Renal pelvis (tissue), 4 donors: ENCODE data around the gene FBXO42. TPM values are rescaled to one million over a fixed set of nuclear protein-coding genes. Genes with fewer than 3 reads are reported as not detected.
"Not testable (repeated sequence)": the region's sequence is repeated elsewhere in the genome, so short reads cannot be mapped to it uniquely, and the experiment has no call there.

Experiments
- DNase-seq: peaks from one replicate; pipeline ENCODE4 v3.0.0-alpha.2; 2013
- polyA plus RNA-seq, 3 donors: library from polyadenylated mRNA; unstranded; fragments of 120-200 nt; gene quantifications; one replicate each; pipeline ENCODE4 v1.2.1, GENCODE V29; 2013; ENCODE audit not compliant: insufficient read length in 3 of 3

Gene FBXO42
- polyA plus RNA-seq, 3 donors: 21.8 to 25.0 (median 23.9) TPM

DNA sequence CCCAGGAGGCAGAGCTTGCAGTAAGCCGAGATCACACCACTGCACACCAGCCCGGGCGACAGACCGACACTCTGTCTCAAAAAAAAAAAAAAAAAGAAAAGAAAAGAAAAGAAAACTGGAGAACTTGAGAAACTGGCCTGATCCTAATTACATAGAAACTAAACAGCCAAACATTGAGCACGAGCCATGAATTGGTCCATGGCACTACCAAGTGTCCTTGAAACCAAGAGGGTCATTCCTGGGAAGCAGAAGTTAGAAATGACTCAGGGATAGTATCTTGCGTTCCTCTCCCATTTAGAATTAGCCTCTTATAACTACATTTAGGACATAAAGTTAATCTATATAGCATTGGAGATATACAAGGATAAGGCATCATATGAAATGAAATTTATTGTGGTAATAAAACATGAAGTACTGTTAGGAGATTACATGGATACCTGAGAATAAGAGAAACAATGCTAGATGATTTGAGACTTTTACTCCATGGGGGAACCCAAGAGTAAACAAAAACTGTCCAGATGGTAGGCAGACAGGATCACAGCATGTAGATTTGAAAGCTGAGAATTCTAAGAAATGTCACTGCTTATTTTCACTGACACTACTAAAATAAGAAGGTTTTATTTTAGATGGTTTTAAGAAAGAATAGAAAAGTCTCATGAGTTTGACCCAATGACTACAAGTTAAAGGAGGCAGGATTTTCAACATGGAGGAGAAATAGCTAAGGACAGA is 75.8 kb downstream of the FBXO42 start:
- no peak for DNase-seq

DNA sequence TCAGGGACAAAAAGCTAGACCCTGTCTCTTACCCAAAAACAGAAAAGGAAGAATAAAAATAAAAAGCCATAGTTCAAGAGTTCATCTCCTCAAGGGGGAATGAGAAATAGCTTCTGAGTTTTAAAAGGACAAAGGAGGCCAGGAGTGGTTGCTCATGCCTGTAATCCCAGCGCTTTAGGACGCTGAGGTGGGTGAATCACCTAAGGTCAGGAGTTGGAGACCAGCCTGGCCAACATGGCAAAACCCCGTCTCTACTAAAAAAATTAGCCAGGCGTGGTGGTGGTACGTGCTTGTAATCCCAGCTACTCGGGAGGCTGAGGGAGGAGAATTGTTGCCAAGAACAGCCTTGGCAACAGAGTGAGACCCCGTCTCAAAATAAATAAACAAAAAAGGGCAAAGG is 76.7 kb downstream of the FBXO42 start:
- DNase-seq: no peak

DNA sequence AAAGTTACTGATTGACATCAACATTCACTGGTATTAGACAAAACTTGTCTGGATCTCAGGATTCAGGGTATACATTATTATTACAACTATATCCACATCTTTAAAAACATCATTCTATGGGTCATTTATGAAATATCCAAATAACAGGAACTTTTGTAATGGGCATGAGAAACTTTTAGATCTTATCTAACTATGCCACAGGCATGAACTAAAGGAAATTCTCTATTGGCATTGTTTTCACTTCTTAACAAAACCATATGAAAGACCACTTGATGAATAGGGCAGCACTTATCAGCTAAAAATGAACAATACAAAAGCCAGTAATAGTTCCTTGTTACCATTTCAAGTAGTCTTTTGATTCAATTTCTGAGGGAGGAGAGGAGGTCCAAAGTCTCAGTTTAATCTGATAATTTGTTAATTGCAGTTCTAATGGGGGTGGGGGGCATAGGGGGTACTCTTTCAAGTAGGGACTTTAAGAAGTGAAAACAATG is 84.5 kb downstream of the FBXO42 start:
- no peak for DNase-seq

DNA sequence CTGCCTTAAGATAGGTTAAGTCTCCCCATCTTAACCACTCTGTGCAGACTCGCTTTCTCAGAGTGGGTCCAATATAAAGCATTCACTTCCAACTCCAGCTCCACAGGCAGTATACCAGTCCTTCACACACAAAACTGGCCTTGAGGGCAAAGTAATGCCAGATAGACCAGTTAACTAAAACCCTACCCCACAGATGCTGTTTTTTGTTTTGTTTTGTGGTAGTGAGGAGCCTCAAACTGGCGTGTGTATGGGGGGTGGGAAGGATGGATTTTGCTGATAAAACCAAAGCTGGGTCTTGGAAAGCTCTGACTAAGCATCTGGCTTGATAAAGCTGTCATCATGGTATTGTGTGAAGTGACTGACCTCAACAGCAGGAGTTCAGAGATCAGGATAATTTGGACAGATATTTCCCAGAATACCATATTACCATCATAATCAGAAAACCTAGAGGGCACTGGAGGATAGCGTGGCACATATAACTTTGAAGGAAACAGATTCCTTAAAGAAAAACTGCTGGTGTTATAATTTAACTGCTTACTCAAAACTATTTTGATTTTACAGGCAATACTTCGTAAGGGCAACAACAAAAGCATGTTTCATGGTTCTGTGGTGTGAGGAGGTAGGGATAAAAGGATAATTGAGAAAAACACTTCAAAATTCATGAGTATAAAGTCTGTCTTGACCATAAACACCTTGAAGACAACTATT is 85.7 kb downstream of the FBXO42 start:
- no peak for DNase-seq

DNA sequence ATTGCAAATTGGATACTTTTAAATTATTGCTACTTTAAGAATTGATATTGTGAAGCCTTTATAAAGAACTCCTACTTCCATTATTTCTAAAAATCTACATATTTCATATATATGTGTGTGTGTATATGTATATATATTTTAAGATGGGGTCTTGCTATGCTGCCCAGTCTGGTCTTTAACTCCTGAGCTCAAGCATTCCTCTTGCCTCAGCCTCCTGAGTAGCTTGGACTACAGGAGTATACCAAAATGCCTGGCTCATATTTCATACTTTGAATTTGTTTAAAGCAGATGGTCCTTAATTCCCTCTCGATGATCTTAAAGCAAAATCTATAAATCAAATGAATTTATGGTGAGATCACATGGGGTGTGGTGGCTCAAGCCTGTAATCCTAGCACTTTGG is 90.2 kb downstream of the FBXO42 start:
- DNase-seq: no peak

DNA sequence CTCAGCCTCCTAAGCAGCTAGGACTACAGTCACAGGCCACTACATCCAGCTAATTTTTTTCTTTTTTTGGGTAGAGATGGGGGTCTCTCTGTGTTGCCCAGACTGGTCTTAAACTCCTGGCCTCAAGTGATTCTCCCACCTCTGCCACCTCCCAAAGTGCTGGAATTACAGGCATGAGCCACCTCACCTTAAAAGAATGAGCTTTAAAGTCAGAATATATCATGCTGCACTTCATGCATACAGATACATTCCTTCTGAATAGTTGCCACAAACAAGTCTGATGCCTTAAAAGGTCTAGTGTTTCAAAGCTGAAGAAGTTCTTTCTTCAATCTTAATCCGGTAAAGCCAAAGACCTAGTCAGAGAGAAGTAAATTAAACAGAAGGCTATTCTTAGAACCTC is 91.5 kb downstream of the FBXO42 start:
- DNase-seq: no peak

DNA sequence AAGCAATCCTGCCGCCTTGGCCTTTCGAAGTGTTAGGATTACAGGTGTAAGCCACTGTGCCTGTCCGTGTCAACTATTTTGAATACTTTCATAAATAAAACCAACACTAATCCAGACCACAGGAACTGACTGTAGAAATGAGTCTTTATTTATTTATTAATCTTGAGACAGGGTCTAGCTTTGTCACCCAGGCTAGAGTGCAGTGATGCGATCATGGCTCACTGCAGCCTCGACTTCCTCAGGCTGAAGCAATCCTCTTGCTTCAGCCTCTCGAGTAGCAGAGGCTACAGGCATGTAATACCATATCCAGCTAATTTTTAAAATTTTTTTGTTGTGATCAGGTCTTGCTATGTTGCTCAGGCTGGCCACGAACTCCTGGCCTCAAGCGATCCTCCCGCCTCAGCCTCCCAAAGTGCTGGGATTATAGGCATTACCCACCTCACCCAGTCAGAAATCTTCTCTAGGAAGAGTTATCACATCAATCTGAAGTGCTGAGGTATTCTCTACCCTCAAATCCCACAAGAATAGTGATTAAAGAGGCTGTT is 93.6 kb downstream of the FBXO42 start:
- no peak for DNase-seq

DNA sequence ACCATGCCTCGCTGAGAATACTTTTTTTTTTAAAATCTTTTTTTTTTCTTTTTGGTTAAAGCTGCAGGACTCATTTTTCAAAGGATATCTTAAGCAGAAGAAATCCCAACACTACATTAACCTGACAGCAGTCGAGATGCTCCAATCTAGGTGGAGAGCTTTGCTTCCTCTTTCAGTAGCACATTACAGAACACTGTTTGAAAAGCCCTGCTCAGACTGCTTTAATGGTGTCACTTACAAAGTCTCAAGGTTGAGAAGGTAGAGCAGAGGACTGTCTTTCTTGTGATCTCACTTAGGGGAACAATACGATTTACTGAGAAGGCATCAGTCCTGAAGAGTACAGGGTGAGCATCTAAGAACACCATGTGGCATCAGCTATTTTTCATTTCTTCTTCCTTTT is 94.3 kb downstream of the FBXO42 start:
- DNase-seq: no peak

DNA sequence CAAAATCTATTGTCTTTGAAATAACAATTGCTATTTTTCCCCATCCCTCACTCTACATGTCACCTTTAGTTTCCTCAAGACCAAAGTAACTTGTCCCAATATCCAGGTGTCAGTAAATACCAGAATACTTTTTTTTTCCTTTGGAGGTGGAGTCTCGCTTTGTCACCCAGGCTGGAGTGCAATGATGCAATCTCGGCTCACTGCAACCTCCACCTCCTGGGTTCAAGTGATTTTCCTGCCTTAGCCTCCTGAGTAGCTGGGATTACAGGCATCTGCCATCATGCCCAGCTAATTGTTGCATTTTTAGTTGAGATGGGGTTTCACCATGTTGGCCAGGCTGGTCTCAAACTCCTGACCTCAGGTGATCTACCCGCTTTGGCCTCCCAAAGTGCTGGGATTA is 94.7 kb downstream of the FBXO42 start:
- not testable (repeated sequence) for DNase-seq

DNA sequence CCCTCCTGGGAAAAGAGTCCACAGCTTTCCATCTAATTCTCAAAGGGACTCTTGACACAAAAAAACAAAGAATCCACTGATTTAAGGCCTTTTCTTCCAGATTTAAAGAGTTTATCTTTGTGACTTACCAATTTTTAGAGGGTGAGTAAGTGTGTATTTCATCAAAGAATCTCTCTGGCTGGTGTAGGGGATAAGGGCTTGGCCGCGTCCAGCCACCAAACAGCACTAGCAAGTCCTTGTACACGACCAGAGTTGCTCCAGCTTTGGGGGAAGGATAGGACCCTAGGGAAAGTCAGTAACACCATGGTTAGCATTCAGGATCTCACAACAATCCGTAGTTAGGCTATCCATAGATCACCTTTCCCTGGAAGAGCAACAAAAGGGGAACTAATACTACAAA is 95.8 kb downstream of the FBXO42 start:
- DNase-seq: no peak

DNA sequence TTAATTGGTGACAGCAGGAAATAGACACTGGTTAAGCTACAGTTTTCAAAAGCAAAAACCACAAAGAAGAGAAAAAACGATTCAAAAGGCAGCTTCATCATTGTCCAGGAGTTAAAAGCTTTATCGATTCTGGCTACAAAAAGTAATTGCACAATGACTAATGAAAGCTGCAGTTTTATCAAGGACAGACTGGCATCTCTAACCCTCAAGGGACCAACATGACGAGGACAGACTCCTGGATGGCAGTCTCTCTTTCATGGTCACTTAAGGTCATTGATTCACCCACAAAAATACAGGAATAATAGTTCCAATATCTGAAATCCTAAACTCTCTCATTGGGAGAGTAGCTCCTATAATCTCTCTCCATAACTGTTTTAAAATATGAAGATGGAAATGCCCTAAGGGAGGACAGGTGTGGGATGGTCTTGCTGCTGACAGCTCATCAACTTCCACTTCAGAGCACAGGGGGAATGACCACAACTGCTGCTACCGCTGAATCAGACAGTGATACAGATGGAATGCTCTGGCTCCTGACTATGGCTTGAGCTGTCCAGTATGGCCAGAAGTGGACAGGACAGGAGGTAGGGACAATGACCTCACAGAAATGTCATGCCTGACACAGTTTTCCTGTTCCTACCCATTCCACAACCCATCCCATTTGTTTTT is 97.9 kb downstream of the FBXO42 start:
- no peak for DNase-seq

DNA sequence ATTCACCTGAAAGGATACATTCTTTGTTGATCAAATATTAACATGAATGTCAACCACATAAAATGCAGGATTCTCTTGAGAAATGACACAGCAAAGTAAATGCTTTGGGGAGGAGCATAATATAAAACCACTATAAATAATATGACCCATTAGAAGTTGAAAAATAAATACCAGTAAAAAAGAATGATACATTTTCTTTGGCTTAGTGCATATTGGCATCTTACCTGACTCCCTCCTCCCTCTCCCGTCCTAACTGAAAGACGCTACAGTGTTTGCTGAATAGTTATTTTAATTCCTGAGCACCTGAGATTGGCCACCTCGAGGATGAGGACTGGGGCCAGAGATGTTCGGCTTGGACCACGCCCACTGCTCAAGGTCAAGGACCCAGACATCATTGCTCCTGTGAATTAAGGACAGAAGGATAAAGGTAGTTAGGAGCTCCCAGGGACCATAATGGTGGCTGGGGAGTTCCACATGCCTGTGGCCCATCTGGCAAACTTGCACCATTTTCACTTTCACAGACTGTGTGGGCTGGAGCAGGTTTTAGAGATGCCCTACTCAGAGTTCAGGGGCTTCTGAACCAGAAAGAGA is 98.9 kb downstream of the FBXO42 start:
- DNase-seq: no peak

DNA sequence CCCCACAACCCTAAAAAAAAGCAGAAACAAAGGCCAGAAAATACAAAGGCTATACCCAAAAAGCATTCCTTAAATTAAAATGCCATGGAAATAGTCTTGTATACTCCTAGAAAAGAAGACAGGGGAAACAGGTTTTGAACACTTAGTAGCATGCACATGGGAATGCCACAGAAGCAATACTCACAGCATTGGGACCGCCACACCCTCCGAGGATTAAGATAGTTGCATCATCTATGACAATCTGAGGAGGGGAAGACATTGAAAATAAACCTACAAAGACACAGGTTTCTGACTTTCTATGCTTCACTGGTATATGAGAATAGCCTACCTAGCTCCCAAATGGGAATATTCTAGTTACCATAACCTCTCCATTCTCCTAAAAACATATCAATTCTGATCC is 99.4 kb downstream of the FBXO42 start:
- DNase-seq: no peak

DNA sequence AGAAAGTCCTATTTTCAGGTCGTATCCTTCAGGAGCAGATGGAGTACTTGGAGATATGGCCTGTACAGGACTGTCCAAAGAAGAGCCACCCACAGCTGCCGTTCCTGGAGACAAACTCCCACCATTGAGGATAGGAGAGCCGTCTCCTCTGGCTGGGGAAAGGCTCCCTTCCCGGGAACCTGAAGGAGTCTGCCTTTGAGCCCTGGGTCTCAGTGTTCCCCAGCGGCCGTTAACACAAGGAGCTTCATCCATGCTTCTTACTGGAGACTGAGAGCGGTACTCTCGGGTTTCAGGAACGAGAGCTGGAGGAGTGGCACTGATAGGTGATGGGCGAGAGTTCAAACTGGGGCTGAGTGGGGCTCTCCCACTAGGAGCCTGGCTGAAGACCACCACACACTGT is 100.9 kb downstream of the FBXO42 start:
- no peak for DNase-seq

DNA sequence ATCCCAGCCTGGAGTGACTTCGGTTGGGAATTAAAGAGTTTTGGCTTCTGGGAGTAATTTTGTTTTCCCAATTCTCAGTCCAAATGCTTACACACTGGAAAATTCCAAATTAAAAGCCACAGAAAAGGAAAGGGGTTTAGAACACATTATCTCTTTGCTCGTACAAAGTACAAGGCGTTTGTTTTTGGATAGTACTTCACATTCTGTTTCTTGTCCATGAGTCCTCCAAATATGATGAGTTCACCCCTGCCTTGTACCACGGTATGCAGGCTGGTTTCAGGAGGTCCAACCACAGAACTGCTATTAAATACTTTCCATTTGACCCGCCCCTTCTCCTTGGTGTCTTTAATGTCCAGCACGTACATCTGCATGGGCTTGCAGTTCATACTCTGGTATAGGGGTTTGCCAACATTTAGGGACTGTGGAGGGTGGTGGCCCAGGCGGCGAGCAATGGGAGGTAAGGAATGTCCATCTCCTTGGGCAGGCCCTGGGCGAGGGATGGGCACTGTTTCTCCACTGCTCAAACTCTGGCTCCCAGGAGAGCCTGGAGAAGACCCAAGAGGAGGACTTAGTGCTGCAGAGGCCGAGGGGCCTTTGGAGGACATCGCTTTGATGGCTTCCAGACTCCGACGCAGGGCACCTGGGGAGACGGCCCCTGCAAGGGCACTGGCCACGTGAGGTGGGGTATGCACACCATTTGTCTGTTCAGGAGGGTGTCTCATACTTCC is 101.6 kb downstream of the FBXO42 start:
- DNase-seq: no peak

DNA sequence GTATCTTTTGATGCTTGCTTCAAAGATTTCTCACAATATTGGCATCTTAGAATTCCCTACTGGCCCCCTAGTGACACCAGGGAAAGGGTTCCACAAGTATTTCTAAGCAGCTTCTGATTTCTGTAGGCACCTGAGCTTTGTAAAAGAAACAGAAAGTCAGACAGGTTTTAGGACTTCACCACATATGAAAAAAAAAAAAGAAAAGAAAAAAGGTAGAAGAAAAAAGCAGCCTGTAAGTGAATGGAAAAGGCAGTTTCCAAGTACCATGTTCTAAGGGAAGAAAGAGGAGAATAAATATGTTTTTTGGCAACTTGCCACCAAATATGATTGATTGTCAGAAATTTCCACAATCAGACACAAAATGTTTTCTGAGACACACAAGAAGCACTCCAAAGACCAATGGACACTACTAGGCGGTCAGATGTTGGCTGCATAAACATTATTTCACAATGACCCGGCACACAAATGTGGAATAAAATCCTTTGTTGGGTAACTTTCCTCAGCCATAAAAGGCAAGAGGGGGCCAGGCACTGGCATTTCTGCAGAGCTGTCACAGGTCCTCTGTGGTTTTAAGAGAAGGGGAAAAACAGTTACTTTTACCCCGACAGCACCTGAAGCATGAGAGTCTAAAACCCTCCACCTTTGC is 102.6 kb downstream of the FBXO42 start:
- DNase-seq: no peak

DNA sequence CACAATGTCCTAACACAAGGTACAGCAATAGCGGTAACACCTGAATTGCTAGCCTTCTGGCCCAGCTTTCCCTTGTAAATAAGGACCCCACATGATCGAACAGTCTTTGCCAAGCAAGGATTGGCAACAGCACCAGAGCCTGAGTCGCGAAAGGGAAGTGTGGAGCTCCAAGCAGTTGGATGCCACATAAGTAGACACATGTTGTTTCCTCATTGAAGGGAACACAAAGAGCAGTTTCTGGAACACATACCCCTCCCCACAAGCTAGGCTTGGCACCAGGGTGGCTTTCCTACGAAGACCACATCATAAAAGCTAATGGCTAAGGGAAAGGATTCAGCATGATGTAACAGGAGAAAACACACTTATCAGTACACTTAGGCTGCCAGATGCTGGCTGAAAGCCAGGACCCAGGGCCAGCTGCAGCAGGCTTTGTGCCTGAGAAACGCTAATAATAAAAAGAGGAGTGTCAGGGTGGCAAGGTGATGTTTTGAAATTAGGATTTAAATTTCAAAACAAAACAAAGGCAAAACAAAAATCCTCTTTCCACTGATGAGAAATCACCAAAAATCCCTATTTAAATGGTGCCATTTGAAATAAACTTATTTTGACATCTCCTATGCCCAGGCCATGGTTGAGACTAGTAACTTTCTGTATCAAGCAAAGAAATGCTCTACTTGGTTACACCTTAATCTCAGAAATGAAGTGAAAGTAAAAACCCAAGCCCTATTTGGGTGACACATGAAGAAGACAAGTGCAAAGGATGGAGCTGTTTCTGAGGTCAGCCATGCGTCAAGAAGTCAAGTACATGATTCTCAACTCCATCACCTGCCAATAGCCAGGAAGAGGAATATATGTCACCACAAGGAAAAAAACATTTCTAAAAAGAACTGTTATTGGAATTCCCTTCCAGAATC is 103.4 kb downstream of the FBXO42 start:
- DNase-seq: no peak

DNA sequence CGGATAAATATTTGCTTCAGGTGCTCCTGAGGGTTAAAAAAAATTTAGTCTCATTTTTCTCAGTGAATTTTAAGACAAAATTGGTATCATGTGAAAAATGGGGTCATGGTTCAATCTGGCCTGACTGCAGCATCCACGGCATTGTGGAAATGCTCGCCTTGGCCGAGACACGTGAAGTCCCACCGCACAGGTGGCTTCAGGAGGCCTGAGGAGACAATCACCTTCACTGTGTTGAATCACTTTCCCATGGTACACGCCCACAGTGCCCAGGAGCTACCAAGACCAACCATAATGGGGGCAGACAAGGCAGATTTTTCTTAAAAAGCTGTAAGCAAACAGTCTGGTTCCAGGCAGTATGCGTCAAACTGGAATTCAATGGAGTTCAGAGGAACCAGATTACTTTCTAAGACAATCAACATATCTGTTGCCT is 104.3 kb downstream of the FBXO42 start:
- DNase-seq: no peak

DNA sequence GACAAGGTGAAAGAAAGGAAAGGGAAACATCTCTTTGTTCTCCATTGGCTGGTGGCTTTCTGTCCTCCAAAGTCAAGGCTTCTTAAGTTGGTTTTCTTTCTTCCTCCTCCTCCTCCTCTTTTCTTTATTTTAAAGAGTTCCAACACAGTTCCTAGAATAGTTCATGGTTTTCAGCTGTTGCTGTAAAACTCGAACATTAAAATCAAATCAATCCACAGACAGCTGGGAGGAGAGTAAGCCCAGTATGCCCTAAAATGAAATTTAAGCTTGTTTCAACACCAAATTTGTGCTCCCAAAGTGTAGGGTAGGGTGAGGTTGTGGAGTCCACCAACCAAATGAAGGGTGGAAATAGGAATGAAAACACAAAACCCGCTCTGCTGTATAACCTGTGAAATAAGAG is 104.8 kb downstream of the FBXO42 start:
- DNase-seq: no peak

DNA sequence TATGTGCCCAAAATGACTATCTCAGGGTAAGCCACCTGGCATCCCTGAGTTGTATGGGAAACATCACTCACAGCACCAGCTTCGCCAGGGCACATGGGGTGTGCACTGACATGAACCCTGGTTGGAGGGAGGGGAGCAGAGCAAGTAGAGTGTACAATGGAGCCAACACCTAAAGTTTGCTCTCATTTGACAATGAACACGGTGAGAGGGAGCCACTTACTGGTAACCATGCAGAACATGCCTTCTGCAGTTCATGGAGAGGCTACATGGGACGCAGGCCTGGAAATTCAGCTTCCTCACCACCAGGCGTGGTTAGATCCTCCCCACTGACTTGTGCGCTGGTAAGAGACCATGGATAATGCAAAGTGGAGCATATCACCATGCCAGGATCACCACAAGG is 105.3 kb downstream of the FBXO42 start:
- DNase-seq: no peak
